Urinary bladder (tissue), 4 donors: ENCODE measurements around the gene SH3RF3. TPM values are rescaled to one million over a fixed set of nuclear protein-coding genes. Genes with fewer than 3 reads are reported as not detected.
A peak's percentile ranks its signal among the peaks of the same experiment; 100 is the strongest.

ENCODE experiments used
- DNase-seq: peaks from one replicate; pipeline ENCODE4 v3.0.0-alpha.2; 2015; ENCODE audit errors: extremely low spot score
- H3K27ac ChIP-seq: one replicate; pipeline ENCODE4 v1.5.1; 2013; ENCODE audit warnings: low read depth, mild to moderate bottlenecking, moderate library complexity
- H3K36me3 ChIP-seq: one replicate; pipeline ENCODE4 v1.6.1; 2013; ENCODE audit warnings: mild to moderate bottlenecking, moderate library complexity; ENCODE audit not compliant: insufficient read depth
- H3K4me1 ChIP-seq: one replicate; pipeline ENCODE4 v1.6.1; 2013; ENCODE audit warnings: mild to moderate bottlenecking, moderate library complexity; ENCODE audit not compliant: insufficient read depth
- H3K4me3 ChIP-seq: one replicate; pipeline ENCODE4 v1.5.1; 2013; ENCODE audit warnings: low read depth, low read length
- WGBS: extraction: QIAGEN DNeasy Blood & Tissue Kit; methylation state at CpG from one replicate; pipeline ENCODE4 v1.1.7; 2013; 5-methylcytosine and 5-hydroxymethylcytosine counted together
- polyA plus RNA-seq: library from polyadenylated mRNA; stranded (reverse); fragments of 200-250 nt; gene quantifications from one replicate; pipeline ENCODE4 v1.2.3, GENCODE V29; 2013
- total RNA-seq: library from RNA; depleted of rRNA; stranded (reverse); fragments of >200 nt; gene quantifications from one replicate; pipeline ENCODE4 v1.2.3, GENCODE V29; 2014
- donor health status: healthy with polysubstance abuse.
- donor health status: healthy.

Gene SH3RF3
- total and polyA plus RNA-seq, 2 donors, result 3.6 to 12.6 TPM

- H3K36me3 ChIP-seq, result no peaks in the 10 kb centered on the region
- H3K4me3 ChIP-seq, result no peak overlapping the region
- no peak for DNase-seq
- 35% methylated on average over 12 of the region's 12 CpGs for WGBS
- peak overlapping the region; percentile 81 for H3K27ac ChIP-seq
- no peaks in the 10 kb centered on the region for H3K4me1 ChIP-seq
Measured at GRCh38 chr2:109242654-109243331, 113.8 kb downstream of the SH3RF3 start.

GRCh38 chr2:109243526-109244303 lies 114.7 kb downstream of the SH3RF3 start:
- Histone ChIP-seq H3K27ac (peak overlapping the region; percentile 65), H3K4me3 (no peak overlapping the region), H3K4me1 (no peaks in the 10 kb centered on the region), H3K36me3 (no peaks in the 10 kb centered on the region)
- DNase-seq, result no peak
- WGBS, result 68% methylated on average over 10 of the region's 10 CpGs

GRCh38 chr2:109244304-109244582 lies 115.2 kb downstream of the SH3RF3 start:
- Histone ChIP-seq H3K27ac (no peak overlapping the region), H3K36me3 (no peaks in the 10 kb centered on the region), H3K4me1 (no peaks in the 10 kb centered on the region), H3K4me3 (no peak overlapping the region)
- no peak for DNase-seq

GRCh38 chr2:109244750-109245382 lies 115.9 kb downstream of the SH3RF3 start:
- DNase-seq, result no peak

GRCh38 chr2:109246176-109246575 lies 117.2 kb downstream of the SH3RF3 start:
- Histone ChIP-seq H3K36me3 (no peaks in the 10 kb centered on the region), H3K4me3 (no peak overlapping the region), H3K27ac (no peak overlapping the region), H3K4me1 (no peaks in the 10 kb centered on the region)
- WGBS, result 97% methylated on average over 10 of the region's 10 CpGs
- no peak for DNase-seq

More at GRCh38 chr2:109244750-109245382, 115.9 kb downstream of the SH3RF3 start:
- no peaks in the 10 kb centered on the region for H3K36me3 ChIP-seq
- 62% methylated on average over 4 of the region's 4 CpGs for WGBS
- H3K4me1 ChIP-seq, result no peaks in the 10 kb centered on the region
- H3K27ac ChIP-seq, result no peak overlapping the region
- H3K4me3 ChIP-seq, result no peak overlapping the region

- Histone ChIP-seq H3K4me1 (no peaks in the 10 kb centered on the region), H3K27ac (no peak overlapping the region)
- WGBS, result 96% methylated on average over 11 of the region's 11 CpGs
Measured at GRCh38 chr2:109246616-109247015, 117.6 kb downstream of the SH3RF3 start.

GRCh38 chr2:109247340-109247739 lies 118.3 kb downstream of the SH3RF3 start:
- Histone ChIP-seq H3K36me3 (no peaks in the 10 kb centered on the region), H3K4me1 (no peaks in the 10 kb centered on the region), H3K27ac (no peak overlapping the region), H3K4me3 (no peak overlapping the region)
- no peak for DNase-seq
- WGBS, result 80% methylated on average over 8 of the region's 8 CpGs

More at GRCh38 chr2:109246616-109247015, 117.6 kb downstream of the SH3RF3 start:
- H3K4me3 ChIP-seq, result no peak overlapping the region
- DNase-seq, result no peak
- H3K36me3 ChIP-seq, result no peaks in the 10 kb centered on the region

- Histone ChIP-seq H3K4me1 (no peaks in the 10 kb centered on the region), H3K27ac (no peak overlapping the region), H3K4me3 (no peak overlapping the region), H3K36me3 (no peaks in the 10 kb centered on the region)
- DNase-seq, result no peak
- 56% methylated on average over 3 of the region's 3 CpGs for WGBS
Measured at GRCh38 chr2:109247812-109248211, 118.8 kb downstream of the SH3RF3 start.

GRCh38 chr2:109248590-109248989 lies 119.6 kb downstream of the SH3RF3 start:
- no peak overlapping the region for H3K4me3 ChIP-seq
- no peaks in the 10 kb centered on the region for H3K4me1 ChIP-seq
- no peak for DNase-seq
- no peak overlapping the region for H3K27ac ChIP-seq
- 96% methylated on average over 2 of the region's 2 CpGs for WGBS
- H3K36me3 ChIP-seq, result no peaks in the 10 kb centered on the region

- H3K4me1 ChIP-seq, result no peaks in the 10 kb centered on the region
- 89% methylated on average over 7 of the region's 7 CpGs for WGBS
Measured at GRCh38 chr2:109253217-109253616, 124.2 kb downstream of the SH3RF3 start.

GRCh38 chr2:109254174-109254904 lies 125.3 kb downstream of the SH3RF3 start:
- WGBS, result 95% methylated on average over 12 of the region's 12 CpGs
- Histone ChIP-seq H3K36me3 (no peaks in the 10 kb centered on the region), H3K27ac (no peak overlapping the region), H3K4me3 (no peak overlapping the region), H3K4me1 (no peaks in the 10 kb centered on the region)
- no peak for DNase-seq

More at GRCh38 chr2:109253217-109253616, 124.2 kb downstream of the SH3RF3 start:
- no peak overlapping the region for H3K4me3 ChIP-seq
- no peaks in the 10 kb centered on the region for H3K36me3 ChIP-seq
- H3K27ac ChIP-seq, result no peak overlapping the region
- no peak for DNase-seq

- Histone ChIP-seq H3K36me3 (no peaks in the 10 kb centered on the region), H3K27ac (no peak overlapping the region), H3K4me1 (no peaks in the 10 kb centered on the region), H3K4me3 (no peak overlapping the region)
- DNase-seq, result no peak
- 56% methylated on average over 4 of the region's 4 CpGs for WGBS
Measured at GRCh38 chr2:109255654-109256053, 126.6 kb downstream of the SH3RF3 start.

GRCh38 chr2:109256111-109256510 lies 127.1 kb downstream of the SH3RF3 start:
- Histone ChIP-seq H3K27ac (no peak overlapping the region), H3K4me3 (no peak overlapping the region), H3K36me3 (no peaks in the 10 kb centered on the region), H3K4me1 (no peaks in the 10 kb centered on the region)
- DNase-seq, result no peak
- 95% methylated on average over 12 of the region's 12 CpGs for WGBS
